ENCODE data around the gene GRIN3B.
"Not testable (repeated sequence)": the region's sequence is repeated elsewhere in the genome, so short reads cannot be mapped to it uniquely, and the experiment has no call there.

Gene GRIN3B

GRCh38 chr19:954672-955494 lies 45.3 kb upstream of the GRIN3B start:
- in situ Hi-C loops (cut with HindIII; ENCODE audit: low pct_ligation_motif_present, low sequenced_read_pairs) = no loop called here
- no peak for TF ChIP-seq CTCF (IDR thresholded peaks at IDR 0.05; ENCODE audit: low read depth, low read length, missing control alignments)
- DNase-seq = no peak
- Histone ChIP-seq H3K36me3 (replicated peaks) (peaks cover 2% of the 10 kb centered on the region), H3K27ac (no peak overlapping the region), H3K27me3 (replicated peaks) (no peaks in the 10 kb centered on the region), H3K4me3 (ENCODE audit: low read depth, low read length) (no peak overlapping the region)

- in situ Hi-C loops (cut with HindIII; ENCODE audit: low pct_ligation_motif_present, low sequenced_read_pairs) = no loop called here
- Histone ChIP-seq H3K27me3 (replicated peaks) (no peaks in the 10 kb centered on the region), H3K27ac (no peak overlapping the region), H3K4me3 (ENCODE audit: low read depth, low read length) (no peak overlapping the region), H3K36me3 (replicated peaks) (peaks cover 5% of the 10 kb centered on the region)
- no peak for TF ChIP-seq CTCF (IDR thresholded peaks at IDR 0.05; ENCODE audit: low read depth, low read length, missing control alignments)
- no peak for DNase-seq
These were observed 44.1 kb upstream of the GRIN3B start for GRCh38 chr19:955803-956765.

- Histone ChIP-seq H3K36me3 (replicated peaks) (peaks cover 8% of the 10 kb centered on the region), H3K27ac (no peak overlapping the region), H3K4me3 (ENCODE audit: low read depth, low read length) (no peak overlapping the region), H3K27me3 (replicated peaks) (no peaks in the 10 kb centered on the region)
- TF ChIP-seq CTCF (IDR thresholded peaks at IDR 0.05; ENCODE audit: low read depth, low read length, missing control alignments) = no peak
- in situ Hi-C loops (cut with HindIII; ENCODE audit: low pct_ligation_motif_present, low sequenced_read_pairs) = no loop called here
- DNase-seq = no peak
These were observed 43.3 kb upstream of the GRIN3B start for GRCh38 chr19:956766-957440.

- in situ Hi-C loops (cut with HindIII; ENCODE audit: low pct_ligation_motif_present, low sequenced_read_pairs); DNase-seq; H3K27ac ChIP-seq; H3K27me3 ChIP-seq (replicated peaks); H3K4me3 ChIP-seq (ENCODE audit: low read depth, low read length); H3K36me3 ChIP-seq (replicated peaks): not testable (repeated sequence)
These were observed 42.6 kb upstream of the GRIN3B start for GRCh38 chr19:957578-957977.

GRCh38 chr19:958967-959855 lies 41.0 kb upstream of the GRIN3B start:
- in situ Hi-C loops (cut with HindIII; ENCODE audit: low pct_ligation_motif_present, low sequenced_read_pairs) = no loop called here
- Histone ChIP-seq H3K4me3 (ENCODE audit: low read depth, low read length) (no peak overlapping the region), H3K27me3 (replicated peaks) (no peaks in the 10 kb centered on the region), H3K27ac (no peak overlapping the region), H3K36me3 (replicated peaks) (peaks cover 11% of the 10 kb centered on the region)
- peak; percentile 31 for DNase-seq
- TF ChIP-seq CTCF (IDR thresholded peaks at IDR 0.05; ENCODE audit: low read depth, low read length, missing control alignments) = no peak

Measured in brain microvascular endothelial cell (primary cell).